ENCODE data around the gene S100A10.

S100A10 gene

DNA sequence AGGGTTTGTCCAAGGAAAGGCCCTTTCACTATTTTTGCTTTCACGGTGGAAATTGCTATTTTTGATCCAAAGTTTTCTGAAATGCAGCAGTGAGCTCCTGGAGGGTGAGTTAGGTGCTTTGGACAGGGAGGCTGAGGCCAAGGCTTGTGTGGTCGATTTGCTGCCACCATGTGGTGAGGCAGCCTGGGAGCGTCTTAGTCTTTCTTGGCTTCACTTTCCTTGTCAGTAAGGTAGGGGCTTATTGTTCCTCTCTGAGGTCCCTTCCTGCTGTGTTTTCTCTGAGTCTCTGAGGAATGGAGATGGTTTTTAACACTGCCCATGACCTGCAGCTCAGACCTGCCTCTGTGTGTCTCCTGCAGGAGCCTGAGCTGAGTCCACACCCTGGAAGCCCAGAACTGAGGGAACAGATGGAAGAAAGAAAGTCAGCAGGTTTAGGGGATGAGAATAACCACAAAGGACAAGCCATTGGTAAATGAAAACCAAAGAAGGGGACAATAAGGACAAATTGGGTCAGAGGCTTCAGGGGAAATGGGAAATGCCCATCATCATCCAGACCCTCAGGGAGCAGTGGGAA lies 20.1 kb upstream of the S100A10 start:
- Histone ChIP-seq H3K9ac (ENCODE audit: insufficient read length, low read depth) (no peak overlapping the region), H3K36me3 (ENCODE audit: insufficient read depth, insufficient read length, low read length) (no peaks in the 10 kb centered on the region), H3K27me3 (ENCODE audit: insufficient read depth, insufficient read length) (no peaks in the 10 kb centered on the region), H3K4me3 (ENCODE audit: insufficient read length, low read depth) (no peak overlapping the region), H3K4me1 (ENCODE audit: insufficient read depth, insufficient read length) (no peaks in the 10 kb centered on the region), H3K9me3 (ENCODE audit: insufficient read depth, low read length) (no peaks in the 10 kb centered on the region)
- no peak for TF ChIP-seq SUZ12 (IDR thresholded peaks at IDR 0.05; ENCODE audit: extremely low read depth, insufficient read depth, insufficient read length)
- no peak for DNase-seq (ENCODE audit: low read depth, low spot score)

- Histone ChIP-seq H3K4me3 (ENCODE audit: insufficient read length, low read depth) (no peak overlapping the region), H3K9ac (ENCODE audit: insufficient read length, low read depth) (no peak overlapping the region), H3K27me3 (ENCODE audit: insufficient read depth, insufficient read length) (no peaks in the 10 kb centered on the region), H3K4me1 (ENCODE audit: insufficient read depth, insufficient read length) (no peaks in the 10 kb centered on the region), H3K36me3 (ENCODE audit: insufficient read depth, insufficient read length, low read length) (no peaks in the 10 kb centered on the region), H3K9me3 (ENCODE audit: insufficient read depth, low read length) (no peaks in the 10 kb centered on the region)
- no peak for DNase-seq (ENCODE audit: low read depth, low spot score)
- TF ChIP-seq ZNF274 (IDR thresholded peaks at IDR 0.05; ENCODE audit: low read depth, low read length) (no peak), SUZ12 (IDR thresholded peaks at IDR 0.05; ENCODE audit: extremely low read depth, insufficient read depth, insufficient read length) (no peak), YY1 (IDR thresholded peaks at IDR 0.05; ENCODE audit: insufficient read depth, insufficient read length) (no peak)
Observed at GRCh38 chr1:152009691-152010090, 16.0 kb upstream of the S100A10 start.

- no peak for DNase-seq (ENCODE audit: low read depth, low spot score)
- H3K4me1 ChIP-seq (ENCODE audit: insufficient read depth, insufficient read length), result no peaks in the 10 kb centered on the region
- H3K4me3 ChIP-seq (ENCODE audit: insufficient read length, low read depth), result no peak overlapping the region
- no peaks in the 10 kb centered on the region for H3K9me3 ChIP-seq (ENCODE audit: insufficient read depth, low read length)
- peaks cover 3% of the 10 kb centered on the region for H3K27me3 ChIP-seq (ENCODE audit: insufficient read depth, insufficient read length)
- H3K9ac ChIP-seq (ENCODE audit: insufficient read length, low read depth), result no peak overlapping the region
- TF ChIP-seq ZNF274 (IDR thresholded peaks at IDR 0.05; ENCODE audit: low read depth, low read length) (no peak), YY1 (IDR thresholded peaks at IDR 0.05; ENCODE audit: insufficient read depth, insufficient read length) (no peak), SUZ12 (IDR thresholded peaks at IDR 0.05; ENCODE audit: extremely low read depth, insufficient read depth, insufficient read length) (no peak)
- H3K36me3 ChIP-seq (ENCODE audit: insufficient read depth, insufficient read length, low read length), result no peaks in the 10 kb centered on the region
Observed at GRCh38 chr1:152007047-152007446, 13.4 kb upstream of the S100A10 start.

DNA sequence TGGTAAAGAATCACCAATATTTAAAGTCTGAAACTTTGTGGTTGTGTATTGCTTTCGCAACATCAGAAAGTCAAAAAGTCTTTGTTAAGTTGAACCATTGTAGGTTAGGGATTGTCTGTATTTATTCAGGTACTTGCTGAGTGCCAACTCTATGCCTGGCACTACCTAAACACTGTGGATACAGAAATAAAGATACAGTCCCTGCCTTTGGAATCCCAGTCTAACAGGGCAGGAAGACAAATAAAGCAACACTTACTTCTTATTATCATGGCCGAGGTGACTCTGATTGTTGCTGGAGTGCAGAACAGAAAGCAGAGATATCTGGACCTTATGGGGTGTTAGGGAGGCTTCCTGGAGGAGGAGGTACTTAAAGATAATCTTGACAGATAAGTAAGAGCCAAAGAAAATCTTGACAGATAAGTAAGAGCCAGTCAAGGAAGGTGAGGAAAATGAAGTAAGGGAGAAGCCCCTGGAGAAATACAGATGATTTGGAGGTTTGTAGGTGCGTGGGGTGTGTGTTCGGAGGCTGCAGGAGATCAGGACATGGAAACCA lies 11.8 kb upstream of the S100A10 start:
- Histone ChIP-seq H3K9me3 (ENCODE audit: insufficient read depth, low read length) (no peaks in the 10 kb centered on the region), H3K4me1 (ENCODE audit: insufficient read depth, insufficient read length) (no peaks in the 10 kb centered on the region), H3K4me3 (ENCODE audit: insufficient read length, low read depth) (no peak overlapping the region), H3K27me3 (ENCODE audit: insufficient read depth, insufficient read length) (peaks cover 3% of the 10 kb centered on the region), H3K9ac (ENCODE audit: insufficient read length, low read depth) (no peak overlapping the region), H3K36me3 (ENCODE audit: insufficient read depth, insufficient read length, low read length) (no peaks in the 10 kb centered on the region)
- no peak for DNase-seq (ENCODE audit: low read depth, low spot score)
- TF ChIP-seq SUZ12 (IDR thresholded peaks at IDR 0.05; ENCODE audit: extremely low read depth, insufficient read depth, insufficient read length), result no peak
- no peak for TF ChIP-seq YY1 (IDR thresholded peaks at IDR 0.05; ENCODE audit: insufficient read depth, insufficient read length)
- no peak for TF ChIP-seq ZNF274 (IDR thresholded peaks at IDR 0.05; ENCODE audit: low read depth, low read length)

GRCh38 chr1:152003846-152004442 lies 10.3 kb upstream of the S100A10 start:
- no peaks in the 10 kb centered on the region for H3K4me1 ChIP-seq (ENCODE audit: insufficient read depth, insufficient read length)
- H3K9me3 ChIP-seq (ENCODE audit: insufficient read depth, low read length), result no peaks in the 10 kb centered on the region
- no peak overlapping the region for H3K4me3 ChIP-seq (ENCODE audit: insufficient read length, low read depth)
- no peaks in the 10 kb centered on the region for H3K36me3 ChIP-seq (ENCODE audit: insufficient read depth, insufficient read length, low read length)
- TF ChIP-seq YY1 (IDR thresholded peaks at IDR 0.05; ENCODE audit: insufficient read depth, insufficient read length), result no peak
- TF ChIP-seq ZNF274 (IDR thresholded peaks at IDR 0.05; ENCODE audit: low read depth, low read length), result no peak
- DNase-seq (ENCODE audit: low read depth, low spot score), result no peak
- peaks cover 3% of the 10 kb centered on the region for H3K27me3 ChIP-seq (ENCODE audit: insufficient read depth, insufficient read length)
- no peak overlapping the region for H3K9ac ChIP-seq (ENCODE audit: insufficient read length, low read depth)

DNA sequence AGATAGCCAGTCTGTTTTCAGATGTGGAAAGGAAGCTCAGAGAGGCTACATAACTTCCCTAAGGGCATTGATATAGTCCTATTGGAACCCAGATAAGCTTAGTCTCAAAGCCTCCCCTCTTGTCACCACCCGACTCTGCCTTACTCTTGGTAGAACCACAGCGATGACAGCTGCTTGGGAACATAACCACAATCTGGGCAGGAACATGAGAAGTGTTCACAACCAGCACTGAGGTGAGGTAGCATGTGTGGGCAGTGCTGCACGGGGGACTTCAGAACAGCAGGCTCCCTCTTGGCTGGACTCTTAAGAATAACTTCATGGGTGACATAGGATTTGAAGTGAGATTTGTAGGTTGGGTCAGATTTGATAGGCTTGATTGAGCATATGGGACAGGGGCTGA lies 9.3 kb upstream of the S100A10 start:
- H3K27me3 ChIP-seq (ENCODE audit: insufficient read depth, insufficient read length), result peaks cover 3% of the 10 kb centered on the region
- no peak for DNase-seq (ENCODE audit: low read depth, low spot score)

DNA sequence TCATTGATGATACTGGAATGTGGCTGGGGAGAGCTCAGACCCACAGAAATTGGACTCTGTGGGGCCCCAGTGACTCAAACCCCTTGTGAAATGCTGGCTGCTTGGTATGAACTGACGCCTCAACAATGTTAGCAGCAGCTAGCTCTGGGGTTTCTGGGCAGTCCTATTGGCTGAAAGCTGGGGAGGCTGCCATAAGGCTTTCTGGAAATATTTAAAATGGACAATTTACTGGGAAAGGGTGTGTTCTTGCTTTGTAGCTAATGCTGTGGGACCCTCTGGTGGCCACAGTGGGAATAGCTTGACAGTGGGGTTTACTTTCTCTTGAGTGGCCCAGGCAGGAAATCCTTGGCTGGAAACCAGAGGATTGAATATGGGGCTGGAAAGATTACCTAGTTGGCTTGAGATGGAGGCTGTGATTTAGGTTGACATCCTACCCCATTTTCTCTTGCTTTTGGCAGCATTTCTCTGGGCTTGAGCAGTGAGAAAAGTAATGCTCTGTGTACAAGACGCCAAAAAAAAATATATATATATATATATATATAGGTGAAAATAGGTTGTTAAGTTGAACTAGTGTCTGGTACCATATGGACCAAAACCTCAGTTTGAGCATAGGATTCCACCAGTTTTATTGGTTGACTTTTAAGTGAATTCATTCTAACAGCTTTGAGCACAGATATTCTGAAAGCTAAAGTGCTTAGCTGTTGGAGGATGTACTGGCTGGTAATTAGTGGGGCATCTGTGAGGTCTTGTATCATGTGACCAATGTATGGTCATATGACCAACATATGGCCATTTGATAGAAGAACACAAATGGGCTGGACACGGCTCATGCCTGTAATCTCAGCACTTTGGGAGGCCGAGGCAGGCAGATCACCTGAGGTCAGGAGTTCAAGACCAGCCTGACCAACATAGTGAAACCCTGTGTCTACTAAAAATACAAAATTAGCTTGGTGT lies 8.2 kb upstream of the S100A10 start:
- no peaks in the 10 kb centered on the region for H3K9me3 ChIP-seq (ENCODE audit: insufficient read depth, low read length)
- DNase-seq (ENCODE audit: low read depth, low spot score), result peak; percentile 89
- no peak overlapping the region for H3K4me3 ChIP-seq (ENCODE audit: insufficient read length, low read depth)
- no peaks in the 10 kb centered on the region for H3K4me1 ChIP-seq (ENCODE audit: insufficient read depth, insufficient read length)
- H3K9ac ChIP-seq (ENCODE audit: insufficient read length, low read depth), result no peak overlapping the region
- no peaks in the 10 kb centered on the region for H3K36me3 ChIP-seq (ENCODE audit: insufficient read depth, insufficient read length, low read length)
- no peak for TF ChIP-seq YY1 (IDR thresholded peaks at IDR 0.05; ENCODE audit: insufficient read depth, insufficient read length)
- TF ChIP-seq ZNF274 (IDR thresholded peaks at IDR 0.05; ENCODE audit: low read depth, low read length), result no peak
- no peak for TF ChIP-seq SUZ12 (IDR thresholded peaks at IDR 0.05; ENCODE audit: extremely low read depth, insufficient read depth, insufficient read length)
- peaks cover 3% of the 10 kb centered on the region for H3K27me3 ChIP-seq (ENCODE audit: insufficient read depth, insufficient read length)

More for the DNA sequence above, 9.3 kb upstream of the S100A10 start:
- Histone ChIP-seq H3K9me3 (ENCODE audit: insufficient read depth, low read length) (no peaks in the 10 kb centered on the region), H3K4me3 (ENCODE audit: insufficient read length, low read depth) (no peak overlapping the region), H3K4me1 (ENCODE audit: insufficient read depth, insufficient read length) (no peaks in the 10 kb centered on the region), H3K9ac (ENCODE audit: insufficient read length, low read depth) (no peak overlapping the region), H3K36me3 (ENCODE audit: insufficient read depth, insufficient read length, low read length) (no peaks in the 10 kb centered on the region)
- no peak for TF ChIP-seq YY1 (IDR thresholded peaks at IDR 0.05; ENCODE audit: insufficient read depth, insufficient read length)
- TF ChIP-seq ZNF274 (IDR thresholded peaks at IDR 0.05; ENCODE audit: low read depth, low read length), result no peak
- no peak for TF ChIP-seq SUZ12 (IDR thresholded peaks at IDR 0.05; ENCODE audit: extremely low read depth, insufficient read depth, insufficient read length)

Measured in NT2/D1 (cell line).